ENCODE data around the gene CD27. TPM values are rescaled to one million over a fixed set of nuclear protein-coding genes. Genes with fewer than 3 reads are reported as not detected.

Gene CD27
- total RNA-seq, 1 experiment from 2014 or later, result not detected

GRCh38 chr12:6423267-6424007 lies 21.3 kb upstream of the CD27 start:
- intact Hi-C loops (cut with micrococcal nuclease; ENCODE audit: unreplicated experiment), result loop anchor here (1.0 to 2.0 kb wide), 3 partner anchors 42 to 133 kb away; partner anchors contain the start of gene IFFO1
- H3K9me3 ChIP-seq (ENCODE audit: low read depth, low read length, poor library complexity, severe bottlenecking), result no peaks in the 10 kb centered on the region
- H3K27ac ChIP-seq (ENCODE audit: low read depth, low read length, poor library complexity, severe bottlenecking), result no peak overlapping the region
- H3K27me3 ChIP-seq (replicated peaks; ENCODE audit: insufficient read depth, low read depth, low read length, poor library complexity), result no peaks in the 10 kb centered on the region
- TF ChIP-seq EZH2 (IDR thresholded peaks at IDR 0.05; ENCODE audit: borderline replicate concordance, low read depth, low read length, poor library complexity, severe bottlenecking), result no peak
- TF ChIP-seq, protein P1, sequence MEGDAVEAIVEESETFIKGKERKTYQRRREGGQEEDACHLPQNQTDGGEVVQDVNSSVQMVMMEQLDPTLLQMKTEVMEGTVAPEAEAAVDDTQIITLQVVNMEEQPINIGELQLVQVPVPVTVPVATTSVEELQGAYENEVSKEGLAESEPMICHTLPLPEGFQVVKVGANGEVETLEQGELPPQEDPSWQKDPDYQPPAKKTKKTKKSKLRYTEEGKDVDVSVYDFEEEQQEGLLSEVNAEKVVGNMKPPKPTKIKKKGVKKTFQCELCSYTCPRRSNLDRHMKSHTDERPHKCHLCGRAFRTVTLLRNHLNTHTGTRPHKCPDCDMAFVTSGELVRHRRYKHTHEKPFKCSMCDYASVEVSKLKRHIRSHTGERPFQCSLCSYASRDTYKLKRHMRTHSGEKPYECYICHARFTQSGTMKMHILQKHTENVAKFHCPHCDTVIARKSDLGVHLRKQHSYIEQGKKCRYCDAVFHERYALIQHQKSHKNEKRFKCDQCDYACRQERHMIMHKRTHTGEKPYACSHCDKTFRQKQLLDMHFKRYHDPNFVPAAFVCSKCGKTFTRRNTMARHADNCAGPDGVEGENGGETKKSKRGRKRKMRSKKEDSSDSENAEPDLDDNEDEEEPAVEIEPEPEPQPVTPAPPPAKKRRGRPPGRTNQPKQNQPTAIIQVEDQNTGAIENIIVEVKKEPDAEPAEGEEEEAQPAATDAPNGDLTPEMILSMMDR (conservative IDR thresholded peaks at IDR 0.05; ENCODE audit: low read depth, low read length), result peak; percentile 89
- no TSS peak for BruUV-seq (replicated peaks)
- H3K4me3 ChIP-seq (ENCODE audit: low read depth, low read length, poor library complexity, severe bottlenecking), result no peak overlapping the region
- peak; percentile 96 for DNase-seq (ENCODE audit: low spot score)
- CTCF ChIA-PET, result interaction anchor here (0.6 to 2.1 kb wide), 5 partner anchors 42 to 134 kb away, joined by 3 to 15 read pairs (median 4); no protein-coding TSS in a partner anchor
- H3K36me3 ChIP-seq (ENCODE audit: insufficient read depth, low read length, poor library complexity, severe bottlenecking), result no peaks in the 10 kb centered on the region
- POLR2A ChIA-PET (ENCODE audit: low non-redundant PET), result interaction anchor here (0.6 kb wide), 1 partner anchor 111 kb away, joined by 11 read pairs; the partner anchor contains the start of gene GAPDH
- H3K4me1 ChIP-seq (ENCODE audit: insufficient read depth, low read length, poor library complexity, severe bottlenecking), result no peaks in the 10 kb centered on the region

GRCh38 chr12:6424008-6424347 lies 20.8 kb upstream of the CD27 start:
- ChIA-PET CTCF (interaction anchor here (0.6 to 2.1 kb wide), 6 partner anchors 41 to 133 kb away, joined by 3 to 15 read pairs (median 4); no protein-coding TSS in a partner anchor), POLR2A (ENCODE audit: low non-redundant PET) (no interaction called here)
- intact Hi-C loops (cut with micrococcal nuclease; ENCODE audit: unreplicated experiment), result no loop called here
- H3K27ac ChIP-seq (ENCODE audit: low read depth, low read length, poor library complexity, severe bottlenecking), result no peak overlapping the region
- H3K4me3 ChIP-seq (ENCODE audit: low read depth, low read length, poor library complexity, severe bottlenecking), result no peak overlapping the region
- no peaks in the 10 kb centered on the region for H3K9me3 ChIP-seq (ENCODE audit: low read depth, low read length, poor library complexity, severe bottlenecking)
- no peak for TF ChIP-seq EZH2 (IDR thresholded peaks at IDR 0.05; ENCODE audit: borderline replicate concordance, low read depth, low read length, poor library complexity, severe bottlenecking)
- TF ChIP-seq, protein P1 (conservative IDR thresholded peaks at IDR 0.05; ENCODE audit: low read depth, low read length), result no peak
- BruUV-seq (replicated peaks), result no TSS peak
- DNase-seq (ENCODE audit: low spot score), result no peak
- H3K27me3 ChIP-seq (replicated peaks; ENCODE audit: insufficient read depth, low read depth, low read length, poor library complexity), result no peaks in the 10 kb centered on the region
- H3K36me3 ChIP-seq (ENCODE audit: insufficient read depth, low read length, poor library complexity, severe bottlenecking), result no peaks in the 10 kb centered on the region
- no peaks in the 10 kb centered on the region for H3K4me1 ChIP-seq (ENCODE audit: insufficient read depth, low read length, poor library complexity, severe bottlenecking)

DNA sequence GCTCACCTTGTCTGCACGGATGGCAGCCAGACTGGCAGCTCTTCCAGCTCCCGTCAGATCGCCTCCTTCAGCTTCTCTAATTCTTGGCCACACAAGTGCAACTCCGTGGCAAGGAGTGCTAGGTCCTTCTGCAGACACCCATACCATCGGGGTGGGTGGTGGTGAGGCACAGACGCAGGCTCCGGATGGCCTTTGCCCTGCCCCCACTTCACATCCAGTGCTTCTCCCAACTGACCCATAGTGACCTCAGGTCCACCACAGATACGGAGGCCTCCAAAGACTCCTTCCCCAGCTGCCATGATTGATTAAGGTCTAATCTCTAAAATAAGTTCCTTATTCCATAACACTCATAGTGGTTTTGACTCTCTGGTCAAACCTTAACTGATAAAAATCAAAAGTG lies 19.9 kb upstream of the CD27 start:
- no TSS peak for BruUV-seq (replicated peaks)
- intact Hi-C loops (cut with micrococcal nuclease; ENCODE audit: unreplicated experiment), result no loop called here
- no peak overlapping the region for H3K4me3 ChIP-seq (ENCODE audit: low read depth, low read length, poor library complexity, severe bottlenecking)
- no peaks in the 10 kb centered on the region for H3K36me3 ChIP-seq (ENCODE audit: insufficient read depth, low read length, poor library complexity, severe bottlenecking)
- H3K27ac ChIP-seq (ENCODE audit: low read depth, low read length, poor library complexity, severe bottlenecking), result no peak overlapping the region
- TF ChIP-seq, protein P1 (conservative IDR thresholded peaks at IDR 0.05; ENCODE audit: low read depth, low read length), result no peak
- TF ChIP-seq EZH2 (IDR thresholded peaks at IDR 0.05; ENCODE audit: borderline replicate concordance, low read depth, low read length, poor library complexity, severe bottlenecking), result no peak
- no peak for DNase-seq (ENCODE audit: low spot score)
- no peaks in the 10 kb centered on the region for H3K9me3 ChIP-seq (ENCODE audit: low read depth, low read length, poor library complexity, severe bottlenecking)
- POLR2A ChIA-PET (ENCODE audit: low non-redundant PET), result interaction anchor here (0.6 kb wide), 1 partner anchor 46 kb away, joined by 3 read pairs; the partner anchor contains the start of gene VAMP1
- H3K27me3 ChIP-seq (replicated peaks; ENCODE audit: insufficient read depth, low read depth, low read length, poor library complexity), result no peaks in the 10 kb centered on the region
- H3K4me1 ChIP-seq (ENCODE audit: insufficient read depth, low read length, poor library complexity, severe bottlenecking), result peaks cover 3% of the 10 kb centered on the region
- CTCF ChIA-PET, result interaction anchor here (0.8 to 2.1 kb wide), 2 partner anchors 41 to 113 kb away, joined by 3 to 15 read pairs; no protein-coding TSS in a partner anchor
